B cell (primary cell): ENCODE results near the gene KLC4. TPM values are rescaled to one million over a fixed set of nuclear protein-coding genes. Genes with fewer than 3 reads are reported as not detected.

Source experiments
- ATAC-seq: fragments of 200-7000 bp; cut with Tn5 transposase; one replicate; pipeline ENCODE4 v1.10.0; 2021; ENCODE audit warnings: low read depth, mild to moderate bottlenecking, moderate number of reproducible peaks, moderate library complexity
- CTCF ChIA-PET: fragments of 350-600 bp; sonication (Branson Sonifier 250); formaldehyde crosslinking; loops from one replicate; lab custom pipeline; 2021; ENCODE audit warnings: antibody characterized with exemption, inconsistent platforms; lab: Charles Lee
- POLR2A ChIA-PET: fragments of 350-600 bp; sonication (Branson Sonifier 250); formaldehyde crosslinking; loops from one replicate; lab custom pipeline; 2021; ENCODE audit warnings: antibody characterized with exemption; lab: Charles Lee
- DNase-seq: peaks from one replicate; pipeline ENCODE4 v3.0.0; 2013
- H2AFZ ChIP-seq: 2 replicates; pipeline ENCODE4 v1.6.1; 2012; ENCODE audit warnings: mild to moderate bottlenecking, low read depth, low read length; ENCODE audit not compliant: insufficient read depth, poor library complexity, severe bottlenecking
- H3K27ac ChIP-seq, 2 donors: 1 replicate in 1 of 2; 2 replicates in 1 of 2; pipeline ENCODE4 v1.5.1; 2012 to 2013; ENCODE audit warnings: low read length in 2 of 2, mild to moderate bottlenecking in 2 of 2, moderate library complexity in 1 of 2
- H3K27me3 ChIP-seq, 4 experiments: fragments of 200-600 bp in 1 of 4; sonication (generic) in 1 of 4; replicated peaks in 1 of 4; 1 replicate in 2 of 4; 2 replicates in 2 of 4; pipeline versions ENCODE4 v1.6.1 to v1.7.0; 2013 to 2016; ENCODE audit warnings: low read length in 3 of 4, mild to moderate bottlenecking in 2 of 4, mixed read lengths in 1 of 4, moderate library complexity in 1 of 4; ENCODE audit not compliant: insufficient read depth in 4 of 4, control insufficient read depth in 3 of 4; ENCODE audit errors: control extremely low read depth in 1 of 4
- H3K36me3 ChIP-seq, 2 experiments: replicated peaks in 1 of 2; 1 replicate in 1 of 2; 2 replicates in 1 of 2; pipeline versions ENCODE4 v1.6.1 to v1.7.1; 2013; ENCODE audit warnings: low read length in 1 of 2; ENCODE audit not compliant: insufficient read depth in 2 of 2, control insufficient read depth in 1 of 2; ENCODE audit errors: control extremely low read depth in 1 of 2, extremely low read depth in 1 of 2
- H3K4me1 ChIP-seq, 2 donors: fragments of 200-600 bp in 1 of 2; sonication (generic) in 1 of 2; 1 replicate in 1 of 2; 2 replicates in 1 of 2; pipeline versions ENCODE4 v1.5.1 to v1.6.1; 2013 to 2017; ENCODE audit warnings: low read length in 2 of 2; ENCODE audit not compliant: control insufficient read depth in 2 of 2, insufficient read depth in 2 of 2
- H3K4me2 ChIP-seq: replicated peaks from 2 replicates; pipeline ENCODE3; 2012; ENCODE audit warnings: mild to moderate bottlenecking, low read depth, low read length; ENCODE audit not compliant: poor library complexity, severe bottlenecking
- H3K4me3 ChIP-seq, 5 experiments: fragments of 200-600 bp in 1 of 5; sonication (generic) in 1 of 5; 1 replicate in 3 of 5; 2 replicates in 2 of 5; pipeline versions ENCODE4 v1.5.1 to v1.7.0; 2011 to 2016; ENCODE audit warnings: low read length in 4 of 5, mild to moderate bottlenecking in 4 of 5, low read depth in 2 of 5, control low read depth in 1 of 5, moderate library complexity in 1 of 5; ENCODE audit not compliant: insufficient read depth in 1 of 5; ENCODE audit errors: control extremely low read depth in 1 of 5, extremely low read depth in 1 of 5
- H3K79me2 ChIP-seq: fragments of 200-600 bp; sonication (generic); one replicate; pipeline ENCODE4 v1.6.0; 2016; ENCODE audit warnings: low read length; ENCODE audit not compliant: control insufficient read depth, insufficient read depth
- H3K9ac ChIP-seq: fragments of 200-600 bp; sonication (generic); 2 replicates; pipeline ENCODE4 v1.6.1; 2017; ENCODE audit warnings: mild to moderate bottlenecking, low read length, moderate library complexity
- H3K9me3 ChIP-seq, 3 donors: one replicate each; pipeline versions ENCODE4 v1.6.1 to v1.7.1; 2013; ENCODE audit warnings: low read length in 2 of 3; ENCODE audit not compliant: control insufficient read depth in 2 of 3, insufficient read depth in 1 of 3; ENCODE audit errors: control extremely low read depth in 1 of 3
- H4K20me1 ChIP-seq: 2 replicates; pipeline ENCODE4 v1.6.0; 2012; ENCODE audit warnings: mild to moderate bottlenecking, low read length; ENCODE audit not compliant: insufficient read depth, control insufficient read depth, poor library complexity, severe bottlenecking
- H3K27ac Mint-ChIP-seq: one replicate; pipeline ENCODE4 v1.8.0; 2021; ENCODE audit warnings: mixed read lengths
- H3K27me3 Mint-ChIP-seq: one replicate; pipeline ENCODE4 v1.8.0; 2021; ENCODE audit warnings: mixed read lengths
- H3K4me1 Mint-ChIP-seq: one replicate; pipeline ENCODE4 v1.8.0; 2021; ENCODE audit warnings: mixed read lengths
- H3K4me3 Mint-ChIP-seq: one replicate; pipeline ENCODE4 v1.8.0; 2021; ENCODE audit warnings: mixed read lengths
- H3K9me3 Mint-ChIP-seq: one replicate; pipeline ENCODE4 v1.8.0; 2022; ENCODE audit warnings: mixed read lengths; ENCODE audit not compliant: insufficient read depth
- EZH2 ChIP-seq: IDR thresholded peaks from 2 replicates; pipeline ENCODE4 v1.6.1; 2012; ENCODE audit warnings: borderline replicate concordance, low read depth, mild to moderate bottlenecking, moderate library complexity, low read length; ENCODE audit not compliant: insufficient read depth, poor library complexity, severe bottlenecking
- WGBS: methylation state at CpG from one replicate; pipeline ENCODE4 v1.1.5; 2013; ENCODE audit warnings: missing lambda C conversion rate; ENCODE audit not compliant: insufficient coverage; 5-methylcytosine and 5-hydroxymethylcytosine counted together
- intact Hi-C: fragments of 100-400 bp; cut with micrococcal nuclease; formaldehyde crosslinking; loops from one replicate; pipeline ENCODE4 v1.10.0; 2022
- polyA plus RNA-seq: library from polyadenylated mRNA; depleted of rRNA; stranded (reverse); fragments of >200 nt; gene quantifications from 2 replicates; pipeline ENCODE4 v1.2.3, GENCODE V29; 2012
- total RNA-seq, 2 donors: library from RNA; stranded (reverse); fragments of 120-200 nt in 1 of 2; gene quantifications; 1 replicate in 1 of 2; 2 replicates in 1 of 2; pipeline versions ENCODE4 v1.2.3 to v1.2.4, GENCODE V29; 2013 to 2022
- TF ChIP-seq, protein P1 (sequence below): fragments of 200-600 bp; IDR thresholded peaks from one replicate; pipeline ENCODE4 v1.8.0; 2022; ENCODE audit warnings: antibody characterized with exemption, mild to moderate bottlenecking

Gene KLC4
- total and polyA plus RNA-seq, 2 donors (not counting 1 experiment from before 2014, with no cell fraction given), result 30.6 to 52.7 TPM

DNA sequence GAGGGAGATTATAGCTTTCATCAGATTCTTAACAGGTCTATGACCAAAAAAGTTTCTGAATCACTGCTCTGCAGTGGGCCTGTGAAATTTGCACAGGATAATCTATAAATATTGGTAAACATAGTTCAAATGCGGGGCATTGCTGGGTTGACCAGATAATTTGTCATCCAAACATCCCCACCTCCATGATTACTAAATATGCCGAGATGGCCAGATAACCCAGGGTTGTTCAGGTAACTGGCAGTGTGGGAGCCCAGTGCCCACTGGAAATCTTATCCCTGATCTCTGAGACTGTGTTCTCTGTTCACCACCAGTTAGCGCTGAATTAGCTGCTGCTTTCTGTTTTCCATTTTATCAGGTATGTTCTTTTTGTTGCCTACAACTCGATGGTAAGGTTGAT is 38.1 kb downstream of the KLC4 start:
- POLR2A ChIA-PET, result interaction anchor here (0.6 kb wide), 1 partner anchor 214 kb away, joined by 4 read pairs; no protein-coding TSS in a partner anchor
- Histone ChIP-seq H3K4me1 (no peaks in the 10 kb centered on the region), H3K79me2 (no peaks in the 10 kb centered on the region)

DNA sequence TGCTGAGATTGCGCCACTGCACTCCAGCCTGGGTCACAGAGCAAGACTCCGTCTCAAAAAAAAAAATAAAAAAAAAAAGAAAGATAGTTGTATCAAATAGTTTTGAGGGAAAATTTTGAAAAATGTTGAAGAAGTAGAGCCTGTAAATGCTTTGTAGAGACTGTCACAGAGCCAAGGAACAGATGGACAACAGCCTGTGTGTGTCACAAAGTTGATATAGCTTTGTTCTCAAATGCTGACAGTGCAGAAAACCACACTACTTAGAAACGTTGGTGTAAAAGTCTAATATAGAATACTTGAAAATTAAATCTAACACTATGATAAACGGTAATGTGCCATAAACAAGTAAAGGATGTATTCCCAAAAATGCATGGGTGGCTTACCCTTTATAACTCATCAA is 42.1 kb downstream of the KLC4 start:
- DNase-seq (no peak), ATAC-seq (no peak)
- H3K27ac Mint-ChIP-seq, result no peak overlapping the region
- ChIA-PET CTCF (interaction anchor here (0.9 kb wide), 1 partner anchor 12 kb away, joined by 3 read pairs; no protein-coding TSS in a partner anchor), POLR2A (no interaction called here)
- 95% methylated on average over 2 of the region's 4 CpGs for WGBS
- H3K4me3 ChIP-seq, result no peak overlapping the region
- no peak overlapping the region for H3K4me3 Mint-ChIP-seq
- no peaks in the 10 kb centered on the region for H3K36me3 ChIP-seq
- no peaks in the 10 kb centered on the region for H4K20me1 ChIP-seq
- no peak overlapping the region for H3K27ac ChIP-seq
- intact Hi-C loops, result no loop called here
- no peak overlapping the region for H3K9ac ChIP-seq
- H3K4me1 Mint-ChIP-seq, result peaks cover 3% of the 10 kb centered on the region
- no peaks in the 10 kb centered on the region for H3K27me3 Mint-ChIP-seq
- H3K4me1 ChIP-seq, result no peaks in the 10 kb centered on the region
- TF ChIP-seq, protein P1, sequence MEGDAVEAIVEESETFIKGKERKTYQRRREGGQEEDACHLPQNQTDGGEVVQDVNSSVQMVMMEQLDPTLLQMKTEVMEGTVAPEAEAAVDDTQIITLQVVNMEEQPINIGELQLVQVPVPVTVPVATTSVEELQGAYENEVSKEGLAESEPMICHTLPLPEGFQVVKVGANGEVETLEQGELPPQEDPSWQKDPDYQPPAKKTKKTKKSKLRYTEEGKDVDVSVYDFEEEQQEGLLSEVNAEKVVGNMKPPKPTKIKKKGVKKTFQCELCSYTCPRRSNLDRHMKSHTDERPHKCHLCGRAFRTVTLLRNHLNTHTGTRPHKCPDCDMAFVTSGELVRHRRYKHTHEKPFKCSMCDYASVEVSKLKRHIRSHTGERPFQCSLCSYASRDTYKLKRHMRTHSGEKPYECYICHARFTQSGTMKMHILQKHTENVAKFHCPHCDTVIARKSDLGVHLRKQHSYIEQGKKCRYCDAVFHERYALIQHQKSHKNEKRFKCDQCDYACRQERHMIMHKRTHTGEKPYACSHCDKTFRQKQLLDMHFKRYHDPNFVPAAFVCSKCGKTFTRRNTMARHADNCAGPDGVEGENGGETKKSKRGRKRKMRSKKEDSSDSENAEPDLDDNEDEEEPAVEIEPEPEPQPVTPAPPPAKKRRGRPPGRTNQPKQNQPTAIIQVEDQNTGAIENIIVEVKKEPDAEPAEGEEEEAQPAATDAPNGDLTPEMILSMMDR, result no peak
- no peak for TF ChIP-seq EZH2
- H3K4me2 ChIP-seq, result no peak overlapping the region
- no peaks in the 10 kb centered on the region for H3K9me3 Mint-ChIP-seq
- no peak overlapping the region for H2AFZ ChIP-seq
- no peaks in the 10 kb centered on the region for H3K27me3 ChIP-seq
- no peaks in the 10 kb centered on the region for H3K9me3 ChIP-seq
- no peaks in the 10 kb centered on the region for H3K79me2 ChIP-seq

More for the DNA sequence above, 38.1 kb downstream of the KLC4 start:
- intact Hi-C loops, result no loop called here
- H3K9me3 Mint-ChIP-seq, result no peaks in the 10 kb centered on the region
- Histone ChIP-seq H3K9ac (no peak overlapping the region), H3K4me3 (no peak overlapping the region), H3K36me3 (no peaks in the 10 kb centered on the region), H3K9me3 (no peaks in the 10 kb centered on the region), H4K20me1 (no peaks in the 10 kb centered on the region), H2AFZ (no peak overlapping the region), H3K27ac (no peak overlapping the region), H3K4me2 (no peak overlapping the region), H3K27me3 (no peaks in the 10 kb centered on the region)
- ATAC-seq (no peak), DNase-seq (no peak)
- peaks cover 5% of the 10 kb centered on the region for H3K4me1 Mint-ChIP-seq
- H3K4me3 Mint-ChIP-seq, result no peak overlapping the region
- no peak overlapping the region for H3K27ac Mint-ChIP-seq
- CTCF ChIA-PET, result no interaction called here
- no peaks in the 10 kb centered on the region for H3K27me3 Mint-ChIP-seq
- 96% methylated on average over 3 of the region's 4 CpGs for WGBS
- TF ChIP-seq, protein P1, result no peak
- no peak for TF ChIP-seq EZH2
